Transverse colon (tissue), 4 donors: ENCODE measurements around the gene AKR1A1.

Experiments
- CTCF ChIP-seq, 5 experiments: fragments of 200-600 bp in 3 of 5; fragments of 450-650 bp in 2 of 5; sonication (generic) in 3 of 5; IDR thresholded peaks; 1 replicate in 2 of 5; 2 replicates in 3 of 5; pipeline ENCODE4 v1.5.1; 2016 to 2017; ENCODE audit warnings: antibody characterized with exemption in 5 of 5, inconsistent platforms in 3 of 5, mild to moderate bottlenecking in 2 of 5, moderate library complexity in 1 of 5
- EP300 ChIP-seq: sonication (generic); formaldehyde crosslinking; IDR thresholded peaks from one replicate; pipeline ENCODE4 v1.6.1; 2017; ENCODE audit warnings: antibody characterized with exemption, low read depth
- POLR2A ChIP-seq: fragments of 450-650 bp; IDR thresholded peaks from one replicate; pipeline ENCODE4 v1.6.1; 2016; ENCODE audit warnings: antibody characterized with exemption, mild to moderate bottlenecking, moderate library complexity
- POLR2AphosphoS5 ChIP-seq, 3 donors: sonication (generic); formaldehyde crosslinking; IDR thresholded peaks; one replicate each; pipeline ENCODE4 v1.6.1; 2016; ENCODE audit warnings: antibody characterized with exemption in 3 of 3

GRCh38 chr1:45510972-45511527, 39.6 kb upstream of the AKR1A1 start:
- TF ChIP-seq CTCF (IDR thresholded peaks at IDR 0.05) (no peak), EP300 (no peak), POLR2AphosphoS5 (IDR thresholded peaks at IDR 0.05) (no peak), POLR2A (no peak)
